ENCODE data around the gene NSUN6. TPM values are rescaled to one million over a fixed set of nuclear protein-coding genes. Genes with fewer than 3 reads are reported as not detected.
A peak's percentile ranks its signal among the peaks of the same experiment; 100 is the strongest.

Gene NSUN6
- total and polyA plus RNA-seq, 8 donors = 8.1 to 33.9 (median 30.6) TPM

DNA sequence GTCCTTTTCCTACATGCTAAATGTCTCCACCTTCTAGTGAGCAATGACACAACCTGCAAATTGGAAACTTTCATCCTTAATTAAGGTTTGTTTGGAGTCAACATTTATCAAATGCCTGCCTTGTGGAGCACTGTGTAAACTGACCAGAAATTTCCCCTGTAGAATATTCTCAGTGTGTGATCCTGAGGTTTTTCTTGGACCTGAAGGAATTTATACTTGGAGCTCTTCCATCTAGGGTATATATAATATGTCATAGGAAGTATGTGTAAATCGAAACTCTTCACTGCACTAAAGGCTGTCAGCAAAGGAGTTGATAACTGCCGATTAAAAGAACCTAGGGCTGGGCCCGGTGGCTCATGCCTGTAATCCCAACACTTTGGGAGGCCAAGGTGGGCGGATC, 152.4 kb downstream of the NSUN6 start:
- no peaks in the 10 kb centered on the region for H3K4me1 ChIP-seq
- ATAC-seq (no peak), DNase-seq (no peak)
- no peaks in the 10 kb centered on the region for H3K27me3 ChIP-seq
- no peaks in the 10 kb centered on the region for H3K9me3 ChIP-seq
- intact Hi-C loops (cut with DNase I) = no loop called here
- no peak overlapping the region for H3K4me3 ChIP-seq
- no peaks in the 10 kb centered on the region for H3K36me3 ChIP-seq
- TF ChIP-seq, protein P1, sequence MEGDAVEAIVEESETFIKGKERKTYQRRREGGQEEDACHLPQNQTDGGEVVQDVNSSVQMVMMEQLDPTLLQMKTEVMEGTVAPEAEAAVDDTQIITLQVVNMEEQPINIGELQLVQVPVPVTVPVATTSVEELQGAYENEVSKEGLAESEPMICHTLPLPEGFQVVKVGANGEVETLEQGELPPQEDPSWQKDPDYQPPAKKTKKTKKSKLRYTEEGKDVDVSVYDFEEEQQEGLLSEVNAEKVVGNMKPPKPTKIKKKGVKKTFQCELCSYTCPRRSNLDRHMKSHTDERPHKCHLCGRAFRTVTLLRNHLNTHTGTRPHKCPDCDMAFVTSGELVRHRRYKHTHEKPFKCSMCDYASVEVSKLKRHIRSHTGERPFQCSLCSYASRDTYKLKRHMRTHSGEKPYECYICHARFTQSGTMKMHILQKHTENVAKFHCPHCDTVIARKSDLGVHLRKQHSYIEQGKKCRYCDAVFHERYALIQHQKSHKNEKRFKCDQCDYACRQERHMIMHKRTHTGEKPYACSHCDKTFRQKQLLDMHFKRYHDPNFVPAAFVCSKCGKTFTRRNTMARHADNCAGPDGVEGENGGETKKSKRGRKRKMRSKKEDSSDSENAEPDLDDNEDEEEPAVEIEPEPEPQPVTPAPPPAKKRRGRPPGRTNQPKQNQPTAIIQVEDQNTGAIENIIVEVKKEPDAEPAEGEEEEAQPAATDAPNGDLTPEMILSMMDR (IDR thresholded peaks at IDR 0.05) = no peak
- H3K27ac ChIP-seq = no peak overlapping the region

DNA sequence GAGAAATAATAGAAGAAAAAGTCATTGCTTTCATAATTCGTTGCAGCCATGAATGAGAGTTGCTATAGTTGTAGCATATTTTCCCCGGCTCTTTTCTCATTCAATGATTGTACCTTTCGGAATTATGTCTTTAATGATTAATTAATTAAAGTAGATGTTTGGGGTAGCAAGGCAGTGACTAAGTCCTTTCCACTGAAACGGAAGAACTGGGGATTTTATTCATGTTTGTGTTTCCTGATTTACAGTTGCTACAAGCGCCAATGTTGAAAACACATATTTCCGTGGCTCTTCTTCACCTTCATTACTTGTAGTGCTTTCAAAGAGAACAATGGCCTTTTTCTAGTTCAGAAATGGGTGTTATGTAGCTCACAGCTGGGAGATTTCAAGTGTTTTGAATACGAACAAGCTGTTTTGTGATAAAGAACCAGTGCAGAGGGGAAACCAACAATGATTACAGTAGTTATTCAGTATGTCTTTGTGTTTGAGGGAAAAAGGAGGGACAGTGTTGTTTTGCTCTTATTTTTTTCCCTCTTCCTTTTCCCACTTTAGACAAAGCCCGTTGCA, 153.5 kb downstream of the NSUN6 start:
- H3K9me3 ChIP-seq = no peaks in the 10 kb centered on the region
- H3K27ac ChIP-seq = no peak overlapping the region
- TF ChIP-seq, protein P1 (IDR thresholded peaks at IDR 0.05) = no peak
- no peaks in the 10 kb centered on the region for H3K4me1 ChIP-seq
- no peaks in the 10 kb centered on the region for H3K27me3 ChIP-seq
- DNase-seq (peak in 1 of 4 donors; percentile 46), ATAC-seq (no peak)
- H3K36me3 ChIP-seq = no peaks in the 10 kb centered on the region
- no peak overlapping the region for H3K4me3 ChIP-seq
- intact Hi-C loops (cut with DNase I) = no loop called here

Other genes with a start within 250 kb of the NSUN6 start
- gene ARL5B, start 7.8 kb upstream of the NSUN6 start, total RNA-seq = 10 to 100 TPM; 15.1 to 15.7 TPM
- gene ARL5B, start 7.8 kb upstream of the NSUN6 start, polyA plus RNA-seq (ENCODE audit: insufficient read length in 6 of 6) = 10 to 100 TPM; 40.7 to 44.8 (median 42.1) TPM

Data from left lung (tissue), 10 donors.